Stomach (tissue), 9 donors: ENCODE measurements around the gene CELF4. TPM values are rescaled to one million over a fixed set of nuclear protein-coding genes. Genes with fewer than 3 reads are reported as not detected.

ENCODE experiments used
- DNase-seq, 2 donors: peaks; one replicate each; pipeline versions ENCODE4 v3.0.0 to v3.0.0-alpha.2; 2013 to 2019
- H3K27ac ChIP-seq, 5 donors: fragments of 200-600 bp in 4 of 5; sonication (generic) in 4 of 5; one replicate each; pipeline ENCODE4 v1.5.1; 2013 to 2019; ENCODE audit warnings: mild to moderate bottlenecking in 1 of 5, moderate library complexity in 1 of 5
- H3K27me3 ChIP-seq, 3 donors: fragments of 200-600 bp; sonication (generic); one replicate each; pipeline ENCODE4 v1.5.1; 2017 to 2019; ENCODE audit warnings: mixed run types in 1 of 3
- H3K36me3 ChIP-seq, 4 donors: fragments of 200-600 bp; sonication (generic); 1 replicate in 3 of 4; 2 replicates in 1 of 4; pipeline ENCODE4 v1.5.1; 2016 to 2019
- H3K4me1 ChIP-seq, 4 donors: fragments of 200-600 bp; sonication (generic); one replicate each; pipeline ENCODE4 v1.5.1; 2016 to 2019
- H3K4me3 ChIP-seq, 4 donors: fragments of 200-600 bp; sonication (generic) in 3 of 4; one replicate each; pipeline ENCODE4 v1.5.1; 2016 to 2019; ENCODE audit warnings: mild to moderate bottlenecking in 1 of 4
- H3K9me3 ChIP-seq, 4 donors: fragments of 200-600 bp; sonication (generic); one replicate each; pipeline ENCODE4 v1.5.1; 2016 to 2019
- EP300 ChIP-seq: sonication (generic); formaldehyde crosslinking; IDR thresholded peaks from one replicate; pipeline ENCODE4 v1.6.1; 2017; ENCODE audit warnings: antibody characterized with exemption
- POLR2A ChIP-seq, 4 donors: fragments of 450-650 bp; IDR thresholded peaks; one replicate each; pipeline ENCODE4 v1.6.1; 2016; ENCODE audit warnings: antibody characterized with exemption in 4 of 4, control low read depth in 2 of 4, mild to moderate bottlenecking in 1 of 4, moderate library complexity in 1 of 4
- POLR2AphosphoS5 ChIP-seq, 3 donors: sonication (generic); formaldehyde crosslinking; IDR thresholded peaks; one replicate each; pipeline ENCODE4 v1.6.1; 2016; ENCODE audit warnings: antibody characterized with exemption in 3 of 3
- WGBS, 5 donors: extraction: QIAGEN DNeasy Blood & Tissue Kit in 3 of 5; methylation state at CpG; one replicate each; pipeline versions ENCODE4 v1.1.5 to v1.1.7; 2013 to 2018; 5-methylcytosine and 5-hydroxymethylcytosine counted together
- intact Hi-C: fragments of 100-400 bp; cut with DNase I; formaldehyde crosslinking; loops from one replicate; pipeline ENCODE4 v1.15.1; 2023; ENCODE audit warnings: low total_unique reads
- polyA plus RNA-seq, 3 donors: library from polyadenylated mRNA; stranded (reverse); fragments of 200-250 nt; gene quantifications; one replicate each; pipeline ENCODE4 v1.2.3, GENCODE V29; 2013
- total RNA-seq, 5 donors: library from RNA; depleted of rRNA; stranded (reverse); fragments of >200 nt; gene quantifications; one replicate each; pipeline versions ENCODE4 v1.1.0 to v1.2.3, GENCODE V29; 2014 to 2016
- TF ChIP-seq, protein P1 (sequence below), 7 experiments: fragments of 450-650 bp in 4 of 7; fragments of 200-600 bp in 3 of 7; sonication (generic) in 3 of 7; IDR thresholded peaks; one replicate each; pipeline ENCODE4 v1.5.1; 2016 to 2019; ENCODE audit warnings: antibody characterized with exemption in 7 of 7, control low read depth in 2 of 7, mild to moderate bottlenecking in 1 of 7
- donor health status: healthy with polysubstance abuse.
- donor health status: Bipolar disorder and iron deficiency.
- donor health status: healthy.

Gene CELF4
- total and polyA plus RNA-seq, 8 donors: 0.93 to 2.4 (median 1.8) TPM; not detected in 2

DNA sequence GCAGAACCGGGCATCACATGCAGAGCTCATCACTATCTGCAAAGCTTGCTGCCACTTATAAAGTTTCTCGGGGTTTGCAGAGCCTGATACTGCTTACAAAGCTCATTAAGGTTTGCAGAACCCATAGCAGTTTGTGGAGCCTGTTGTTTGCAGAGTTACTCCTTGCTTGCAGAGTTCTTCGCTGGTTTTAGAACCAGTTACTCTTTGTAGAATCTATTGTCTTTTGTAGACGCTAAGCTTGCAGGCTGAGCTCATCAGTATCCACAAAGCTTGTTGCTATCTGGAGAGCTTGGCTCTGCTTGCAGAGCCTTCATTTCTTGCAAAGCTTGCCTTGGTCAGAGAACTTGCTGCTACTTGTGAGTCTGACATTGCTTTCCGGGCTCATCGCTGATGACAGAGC is 106.9 kb downstream of the CELF4 start:
- 76 to 80% (median 77%) methylated on average over 6 of the region's 6 CpGs for WGBS, 5 donors
- intact Hi-C loops: no loop called here

DNA sequence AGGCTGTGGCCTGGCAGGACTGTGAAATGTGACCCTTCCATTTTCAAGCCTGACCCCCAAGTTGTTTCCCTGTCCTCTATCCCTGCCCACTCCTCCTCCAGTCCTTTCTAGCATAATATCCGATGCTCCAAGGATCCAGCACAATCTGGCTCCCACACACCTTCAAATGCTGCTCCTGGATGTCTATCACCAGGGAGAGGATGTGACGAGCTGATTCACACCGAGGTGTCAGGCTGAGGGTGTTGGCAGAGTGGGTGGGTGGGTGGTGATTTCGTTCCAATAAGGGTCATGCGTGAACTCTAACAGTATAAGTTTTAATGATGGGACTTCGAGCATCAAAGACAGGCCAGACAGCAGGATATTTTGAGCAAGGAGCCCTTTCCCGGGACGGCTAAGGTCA is 107.8 kb downstream of the CELF4 start:
- Histone ChIP-seq H3K27me3 (no peaks in the 10 kb centered on the region), H3K27ac (no peak overlapping the region), H3K4me1 (peaks cover 0 to 12% (median 3%) of the 10 kb centered on the region in 4 donors), H3K9me3 (no peaks in the 10 kb centered on the region), H3K4me3 (no peak overlapping the region), H3K36me3 (no peaks in the 10 kb centered on the region)
- TF ChIP-seq EP300: no peak
- TF ChIP-seq POLR2AphosphoS5 (IDR thresholded peaks at IDR 0.05): no peak
- TF ChIP-seq, protein P1, sequence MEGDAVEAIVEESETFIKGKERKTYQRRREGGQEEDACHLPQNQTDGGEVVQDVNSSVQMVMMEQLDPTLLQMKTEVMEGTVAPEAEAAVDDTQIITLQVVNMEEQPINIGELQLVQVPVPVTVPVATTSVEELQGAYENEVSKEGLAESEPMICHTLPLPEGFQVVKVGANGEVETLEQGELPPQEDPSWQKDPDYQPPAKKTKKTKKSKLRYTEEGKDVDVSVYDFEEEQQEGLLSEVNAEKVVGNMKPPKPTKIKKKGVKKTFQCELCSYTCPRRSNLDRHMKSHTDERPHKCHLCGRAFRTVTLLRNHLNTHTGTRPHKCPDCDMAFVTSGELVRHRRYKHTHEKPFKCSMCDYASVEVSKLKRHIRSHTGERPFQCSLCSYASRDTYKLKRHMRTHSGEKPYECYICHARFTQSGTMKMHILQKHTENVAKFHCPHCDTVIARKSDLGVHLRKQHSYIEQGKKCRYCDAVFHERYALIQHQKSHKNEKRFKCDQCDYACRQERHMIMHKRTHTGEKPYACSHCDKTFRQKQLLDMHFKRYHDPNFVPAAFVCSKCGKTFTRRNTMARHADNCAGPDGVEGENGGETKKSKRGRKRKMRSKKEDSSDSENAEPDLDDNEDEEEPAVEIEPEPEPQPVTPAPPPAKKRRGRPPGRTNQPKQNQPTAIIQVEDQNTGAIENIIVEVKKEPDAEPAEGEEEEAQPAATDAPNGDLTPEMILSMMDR (IDR thresholded peaks at IDR 0.05): no peak
- TF ChIP-seq POLR2A (IDR thresholded peaks at IDR 0.05): no peak
- intact Hi-C loops: no loop called here
- WGBS, 5 donors: 64 to 76% (median 72%) methylated on average over 8 of the region's 8 CpGs
- no peak for DNase-seq

More for the DNA sequence above, 106.9 kb downstream of the CELF4 start:
- Histone ChIP-seq H3K27ac (no peak overlapping the region), H3K4me3 (no peak overlapping the region), H3K4me1 (peaks cover 0 to 2% (median 0%) of the 10 kb centered on the region in 4 donors), H3K9me3 (no peaks in the 10 kb centered on the region), H3K36me3 (no peaks in the 10 kb centered on the region), H3K27me3 (no peaks in the 10 kb centered on the region)
- no peak for DNase-seq
- no peak for TF ChIP-seq EP300
- TF ChIP-seq, protein P1 (IDR thresholded peaks at IDR 0.05): no peak
- TF ChIP-seq POLR2AphosphoS5 (IDR thresholded peaks at IDR 0.05): no peak
- TF ChIP-seq POLR2A (IDR thresholded peaks at IDR 0.05): no peak

DNA sequence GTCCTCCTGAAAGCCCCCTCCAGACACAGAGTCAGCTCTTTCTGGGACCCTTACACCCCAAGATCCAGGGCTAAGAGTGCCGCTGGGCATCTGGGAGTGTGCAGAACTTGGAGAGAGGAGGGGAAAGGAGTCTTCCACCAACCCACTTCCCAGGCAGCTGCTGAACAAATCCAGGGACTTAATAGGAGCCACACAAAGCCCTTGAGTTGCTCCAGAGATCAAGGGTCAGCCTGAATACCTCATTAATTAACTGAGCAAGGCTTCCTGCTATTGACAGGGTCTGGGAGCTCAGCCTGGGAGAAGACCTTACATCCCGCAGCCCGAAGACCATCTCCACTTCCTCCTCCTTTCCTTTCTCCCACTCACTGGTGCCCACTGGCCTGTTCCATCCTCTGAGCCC is 108.3 kb downstream of the CELF4 start:
- peaks cover 0 to 16% (median 7%) of the 10 kb centered on the region in 4 donors for H3K4me1 ChIP-seq
- DNase-seq: no peak
- H3K27me3 ChIP-seq: no peaks in the 10 kb centered on the region
- H3K4me3 ChIP-seq: no peak overlapping the region
- no peaks in the 10 kb centered on the region for H3K36me3 ChIP-seq
- WGBS, 5 donors: 52 to 64% (median 56%) methylated on average over 3 of the region's 3 CpGs
- H3K27ac ChIP-seq: no peak overlapping the region
- intact Hi-C loops: no loop called here
- TF ChIP-seq POLR2A (IDR thresholded peaks at IDR 0.05) (no peak), EP300 (no peak), POLR2AphosphoS5 (IDR thresholded peaks at IDR 0.05) (no peak)
- TF ChIP-seq, protein P1 (IDR thresholded peaks at IDR 0.05): no peak
- no peaks in the 10 kb centered on the region for H3K9me3 ChIP-seq

DNA sequence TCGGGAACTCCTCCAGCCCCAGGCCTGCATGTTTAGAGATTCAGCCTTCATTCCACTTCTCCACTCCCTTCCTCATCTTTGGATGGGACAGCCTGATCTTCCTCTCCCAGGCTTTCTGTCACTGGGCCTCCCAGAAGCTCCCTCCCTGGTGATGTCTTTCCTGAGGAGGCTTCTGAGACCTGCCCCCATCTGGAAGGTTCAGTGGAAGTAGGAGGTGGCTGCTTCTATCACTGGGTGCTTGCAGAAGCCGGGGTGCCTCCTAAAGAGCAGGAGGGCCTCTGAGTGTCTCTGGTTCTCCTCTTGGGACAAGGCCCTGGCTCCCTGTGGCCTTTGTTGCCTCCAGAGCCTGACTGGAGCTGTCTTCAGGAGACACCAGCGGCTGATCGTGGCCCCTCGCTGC is 108.7 kb downstream of the CELF4 start:
- intact Hi-C loops: no loop called here
- TF ChIP-seq POLR2AphosphoS5 (IDR thresholded peaks at IDR 0.05) (no peak), POLR2A (IDR thresholded peaks at IDR 0.05) (no peak), EP300 (no peak)
- TF ChIP-seq, protein P1 (IDR thresholded peaks at IDR 0.05): no peak
- Histone ChIP-seq H3K27me3 (no peaks in the 10 kb centered on the region), H3K9me3 (no peaks in the 10 kb centered on the region), H3K36me3 (no peaks in the 10 kb centered on the region), H3K4me1 (peaks cover 0 to 18% (median 11%) of the 10 kb centered on the region in 4 donors), H3K27ac (no peak overlapping the region), H3K4me3 (no peak overlapping the region)
- WGBS, 5 donors: 86 to 94% (median 90%) methylated on average over 5 of the region's 5 CpGs
- DNase-seq: no peak
